SH-SY5Y (cell line): ENCODE measurements around the gene ADGRE1.

Source experiments
- GATA2 ChIP-seq: IDR thresholded peaks from 2 replicates; pipeline ENCODE4 v1.6.1; 2011; ENCODE audit warnings: mild to moderate bottlenecking, low read depth, low read length
- GATA3 ChIP-seq: IDR thresholded peaks from 2 replicates; pipeline ENCODE4 v1.6.1; 2011; ENCODE audit warnings: low read depth, mild to moderate bottlenecking, low read length, moderate library complexity

GRCh38 chr19:6963937-6964336 is 76.6 kb downstream of the ADGRE1 start:
- TF ChIP-seq GATA3: no peak
- TF ChIP-seq GATA2: no peak
